NCI-H2171 (cell line): Measurements from ENCODE around the gene TAC1.
"Not testable (repeated sequence)": the region's sequence is repeated elsewhere in the genome, so short reads cannot be mapped to it uniquely, and the experiment has no call there.

Source experiments
- DNase-seq: peaks from one replicate; lab custom pipeline; 2025; lab: John Stamatoyannopoulos, UW

Gene TAC1

DNA sequence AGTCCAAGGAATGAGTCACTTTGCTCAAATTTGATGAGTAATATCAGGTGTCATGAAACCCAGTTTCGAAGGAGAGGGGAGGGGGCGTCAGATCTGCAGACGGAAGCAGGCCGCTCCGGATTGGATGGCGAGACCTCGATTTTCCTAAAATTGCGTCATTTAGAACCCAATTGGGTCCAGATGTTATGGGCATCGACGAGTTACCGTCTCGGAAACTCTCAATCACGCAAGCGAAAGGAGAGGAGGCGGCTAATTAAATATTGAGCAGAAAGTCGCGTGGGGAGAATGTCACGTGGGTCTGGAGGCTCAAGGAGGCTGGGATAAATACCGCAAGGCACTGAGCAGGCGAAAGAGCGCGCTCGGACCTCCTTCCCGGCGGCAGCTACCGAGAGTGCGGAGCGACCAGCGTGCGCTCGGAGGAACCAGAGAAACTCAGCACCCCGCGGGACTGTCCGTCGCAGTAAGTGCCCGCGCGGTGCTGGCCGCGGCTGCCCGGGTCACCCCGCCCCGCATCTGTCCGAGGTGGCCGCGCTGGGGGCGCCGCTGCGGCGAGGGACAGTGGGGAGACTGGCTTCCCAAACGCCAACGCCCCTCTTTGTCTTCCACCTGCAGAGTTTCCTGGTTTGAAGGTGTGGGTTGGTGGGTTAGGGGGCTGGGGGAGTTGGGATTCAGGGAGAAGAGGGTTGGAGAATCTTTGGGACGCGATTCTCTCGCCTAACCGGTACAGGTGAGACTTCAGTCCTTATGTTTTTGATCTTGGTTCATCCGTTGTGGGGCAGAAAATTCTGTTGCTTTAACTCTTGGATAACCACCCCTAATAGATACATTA is at the start of gene TAC1:
Gene TAC1 (plus strand): TSS at position 351 of the 829 bp plus-strand sequence. CDS start 527 bp downstream, outside the sequence.
- DNase-seq, result no peak

- DNase-seq, result no peak
Observed at GRCh38 chr7:97685952-97686351, 45.9 kb upstream of the TAC1 start.

- DNase-seq, result no peak
Observed at GRCh38 chr7:97693586-97693985, 38.3 kb upstream of the TAC1 start.

GRCh38 chr7:97694355-97694754 is 37.5 kb upstream of the TAC1 start:
- DNase-seq, result no peak

DNA sequence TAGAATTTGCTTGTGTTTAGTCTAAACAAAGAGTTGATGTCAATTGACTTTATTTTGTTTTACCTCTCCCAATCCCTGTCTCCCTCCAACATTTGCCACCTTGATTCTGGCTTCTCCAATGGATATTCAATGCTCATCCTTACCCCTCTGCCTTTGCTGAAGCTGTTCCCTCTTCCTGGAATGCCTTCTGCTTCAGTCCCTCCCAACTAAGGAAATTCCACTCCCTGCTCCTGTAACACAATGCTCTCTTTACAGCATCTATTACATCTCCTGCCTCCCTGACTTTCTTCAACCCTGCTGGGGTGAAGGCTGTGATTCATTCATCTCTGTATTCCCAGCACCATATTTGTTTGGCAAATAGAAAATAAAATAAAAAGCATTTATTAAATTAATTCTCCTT is 34.5 kb upstream of the TAC1 start:
- no peak for DNase-seq

DNA sequence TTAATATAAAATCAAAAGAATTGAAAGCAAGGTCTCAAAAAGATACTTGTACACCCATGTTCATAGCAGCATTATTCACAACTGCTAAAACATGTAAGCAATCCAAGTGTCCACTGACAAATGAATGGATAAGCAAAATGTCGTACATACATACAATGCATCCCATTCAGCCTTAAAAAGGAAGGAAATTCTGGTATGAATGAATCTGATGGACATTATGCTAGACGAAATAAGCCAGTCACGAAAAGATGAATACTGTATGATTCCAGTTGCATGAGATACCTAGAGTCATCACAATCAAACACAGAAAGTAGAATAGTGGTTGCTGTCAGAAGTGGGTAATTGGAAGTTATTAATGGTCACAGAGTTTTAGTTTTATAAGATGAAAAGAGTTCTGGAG is 9.5 kb upstream of the TAC1 start:
- DNase-seq, result no peak

DNA sequence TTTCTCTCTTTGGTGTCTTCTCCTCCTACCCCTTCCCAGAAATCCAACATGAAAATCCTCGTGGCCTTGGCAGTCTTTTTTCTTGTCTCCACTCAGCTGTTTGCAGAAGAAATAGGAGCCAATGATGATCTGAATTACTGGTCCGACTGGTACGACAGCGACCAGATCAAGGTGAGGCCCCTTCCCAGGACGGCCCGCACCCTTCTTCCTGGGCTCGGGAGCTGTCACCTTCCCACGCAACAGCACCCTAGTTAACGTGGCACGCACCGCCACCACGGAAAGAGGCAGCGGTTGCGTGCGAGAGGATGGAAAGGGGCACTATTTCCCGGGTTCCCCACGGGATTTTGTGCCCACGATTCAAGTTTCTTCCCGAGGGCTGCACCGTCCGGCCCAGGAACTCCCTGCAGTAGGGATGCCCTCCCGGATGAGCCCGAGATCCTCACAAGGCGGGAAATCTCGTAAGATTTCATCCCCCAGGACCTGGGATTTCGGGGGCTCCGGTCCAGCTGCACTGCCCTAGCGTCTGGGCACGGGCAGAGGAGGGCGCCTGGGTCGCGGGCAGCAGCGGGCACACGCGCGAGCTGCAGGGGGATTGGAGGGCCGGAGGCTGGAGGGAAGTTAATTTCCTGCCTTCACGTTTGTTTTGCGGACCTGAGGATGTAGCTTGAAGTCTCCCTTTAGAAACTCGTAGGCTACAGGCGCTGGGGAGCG is 834 bp downstream of the TAC1 start:
- no peak for DNase-seq

DNA sequence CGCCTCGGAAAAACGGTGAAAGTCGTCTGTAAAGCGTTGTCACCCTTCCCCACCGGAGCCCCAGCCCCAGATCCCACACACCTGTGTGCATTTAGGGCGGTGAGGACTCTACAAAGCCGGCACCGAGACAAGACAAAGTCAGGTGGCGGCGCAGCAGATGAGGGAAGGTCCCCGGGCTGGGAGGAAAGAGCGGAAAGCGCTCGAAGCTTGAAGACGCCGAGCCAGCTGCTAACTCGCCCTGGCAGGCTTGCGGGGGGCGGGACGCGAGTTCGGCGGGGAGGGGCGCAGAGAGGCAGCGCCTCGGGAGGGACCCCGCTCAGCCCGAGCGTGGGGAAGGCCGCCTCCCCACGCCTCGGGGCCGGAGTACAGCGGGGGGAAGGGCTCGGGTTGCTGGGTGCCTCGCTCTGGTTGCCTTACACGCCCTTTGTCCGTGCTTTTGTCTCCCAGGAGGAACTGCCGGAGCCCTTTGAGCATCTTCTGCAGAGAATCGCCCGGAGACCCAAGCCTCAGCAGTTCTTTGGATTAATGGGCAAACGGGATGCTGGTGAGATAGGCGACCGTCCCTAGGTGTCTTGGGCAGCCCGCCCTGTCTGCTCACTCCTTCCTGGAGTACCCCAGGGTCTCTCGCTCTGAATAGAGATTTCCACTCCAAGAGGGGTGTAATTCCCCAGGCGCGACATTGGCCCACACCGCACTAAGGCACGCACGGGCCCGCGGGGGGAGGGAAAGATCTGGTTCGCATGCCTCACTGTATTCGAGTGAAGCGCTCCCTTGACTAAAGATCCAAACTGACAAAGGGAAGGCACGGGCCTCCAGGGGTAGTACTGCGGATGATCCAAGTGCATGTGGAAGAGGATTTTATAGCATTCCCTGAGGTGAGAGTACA is 1.6 kb downstream of the TAC1 start:
- DNase-seq, result no peak

- DNase-seq, result no peak
Observed at GRCh38 chr7:97734255-97734654, 2.4 kb downstream of the TAC1 start.

DNA sequence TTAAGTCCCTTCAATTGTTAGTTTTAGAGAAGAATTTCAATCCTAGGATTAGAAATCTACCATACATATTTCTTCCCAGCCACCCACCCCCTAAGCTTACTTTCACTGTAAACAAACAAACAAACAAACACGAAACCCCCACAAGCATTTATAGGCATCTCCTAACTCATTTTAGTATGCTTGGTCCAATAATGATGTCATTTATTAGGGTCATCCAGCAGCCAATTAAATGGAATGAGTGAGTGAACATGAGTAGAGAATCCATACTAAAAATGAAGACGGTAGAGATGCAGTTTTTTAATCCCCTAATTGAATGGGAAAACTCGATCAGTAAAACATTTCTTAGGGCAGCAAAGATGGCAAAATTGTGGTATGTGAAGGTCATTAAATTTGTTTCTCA is 3.2 kb downstream of the TAC1 start:
- no peak for DNase-seq

- DNase-seq, result no peak
Observed at GRCh38 chr7:97748482-97748881, 16.6 kb downstream of the TAC1 start.

GRCh38 chr7:97751566-97751965 is 19.7 kb downstream of the TAC1 start:
- DNase-seq, result no peak

DNA sequence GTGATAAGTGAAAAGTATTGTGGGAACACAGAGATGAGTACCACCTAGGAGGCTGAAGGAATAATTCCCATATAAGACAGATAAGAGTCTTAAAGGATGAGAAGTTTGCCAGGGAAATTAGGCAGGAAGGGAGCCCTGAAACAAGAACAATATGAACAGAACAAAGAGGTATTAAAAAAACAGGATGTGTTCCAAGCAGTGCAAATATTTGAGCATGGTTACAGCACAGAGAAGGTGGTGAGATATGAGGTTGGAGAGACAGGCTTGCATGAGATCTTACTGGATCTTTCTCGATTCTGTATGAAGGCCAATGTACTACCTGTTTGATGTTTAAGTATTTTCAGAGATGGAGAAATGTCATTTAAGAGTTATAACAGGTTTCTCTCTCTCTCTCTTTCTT is 20.3 kb downstream of the TAC1 start:
- DNase-seq, result no peak

GRCh38 chr7:97757824-97758223 is 25.9 kb downstream of the TAC1 start:
- DNase-seq, result no peak

GRCh38 chr7:97770850-97771249 is 39.0 kb downstream of the TAC1 start:
- no peak for DNase-seq

DNA sequence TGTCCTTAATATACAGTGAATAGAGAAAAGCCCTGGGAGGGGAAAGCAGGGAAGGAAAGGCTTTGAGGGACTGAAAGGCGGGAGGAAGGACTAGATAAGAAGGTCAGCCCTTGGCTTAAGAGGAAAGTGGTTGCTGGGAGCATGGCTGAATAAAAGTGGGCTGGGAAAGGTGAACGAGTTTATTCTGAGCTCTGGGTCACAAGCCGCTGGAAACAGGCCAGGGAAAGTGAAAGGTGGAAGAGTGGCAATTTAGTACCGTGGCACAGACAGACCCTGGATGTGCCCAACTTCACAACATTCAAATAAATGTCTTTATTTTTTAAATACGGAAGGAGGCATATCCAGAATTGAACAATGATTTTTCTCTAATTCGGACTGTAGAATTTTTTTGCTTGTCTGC is 39.7 kb downstream of the TAC1 start:
- DNase-seq, result no peak

DNA sequence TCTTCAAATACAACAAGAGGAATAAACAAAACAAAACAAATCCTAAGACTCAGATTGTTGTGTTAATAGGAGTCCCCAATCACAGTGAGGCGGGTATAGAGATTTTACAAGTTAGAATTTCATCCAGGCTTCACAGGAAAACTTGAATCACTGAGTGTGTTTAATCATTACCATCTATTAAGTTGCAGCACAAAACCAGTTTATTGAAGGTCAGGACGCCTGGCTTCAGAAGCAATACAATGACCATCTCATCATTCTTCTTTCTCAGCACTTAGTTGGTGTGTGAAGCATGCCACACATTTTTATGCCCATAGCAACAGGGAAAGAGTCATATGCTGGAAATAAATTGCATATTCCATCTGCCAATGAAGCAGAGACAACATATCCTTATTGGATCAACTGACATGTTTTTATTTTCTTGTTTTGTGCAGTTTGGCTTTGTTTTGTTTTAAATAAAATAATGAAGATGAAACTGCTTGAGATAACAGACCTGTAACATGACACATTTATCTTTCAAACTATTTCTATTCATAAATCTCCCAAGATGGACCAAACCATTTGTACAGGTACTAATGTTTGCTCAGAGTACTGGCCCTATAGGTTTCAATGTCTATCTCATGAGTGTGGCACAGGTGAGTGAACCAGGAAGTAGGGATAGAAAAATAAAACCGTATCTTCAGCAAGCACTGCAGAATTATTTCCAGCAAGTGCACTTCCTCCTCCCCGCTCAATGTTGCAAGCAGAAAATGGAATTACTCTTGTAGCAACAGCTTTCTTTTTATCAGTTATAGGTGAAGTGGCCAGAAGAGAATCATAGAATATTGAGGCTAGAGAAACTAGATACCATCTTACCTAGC is 40.4 kb downstream of the TAC1 start:
- DNase-seq, result no peak

DNA sequence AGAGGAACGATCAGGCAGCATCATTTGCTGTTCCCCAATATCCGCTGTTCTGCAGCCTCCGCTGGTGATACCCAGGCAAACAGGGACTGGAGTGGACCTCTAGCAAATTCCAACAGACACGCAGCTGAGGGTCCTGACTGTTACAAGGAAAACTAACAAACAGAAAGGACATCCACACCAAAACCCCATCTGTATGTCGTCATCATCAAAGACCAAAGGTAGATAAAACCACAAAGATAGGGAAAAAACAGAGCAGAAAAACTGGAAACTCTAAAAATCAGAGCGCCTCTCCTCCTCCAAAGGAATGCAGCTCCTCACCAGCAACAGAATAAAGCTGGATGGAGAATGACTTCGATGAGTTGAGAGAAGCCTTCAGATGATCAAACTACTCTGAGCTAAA is 54.5 kb downstream of the TAC1 start:
- DNase-seq, result not testable (repeated sequence)
